ENCODE results near the gene PFKFB2. TPM values are rescaled to one million over a fixed set of nuclear protein-coding genes. Genes with fewer than 3 reads are reported as not detected.

Gene PFKFB2
- total RNA-seq, 1 donor from 2014 or later = 49.9 TPM

DNA sequence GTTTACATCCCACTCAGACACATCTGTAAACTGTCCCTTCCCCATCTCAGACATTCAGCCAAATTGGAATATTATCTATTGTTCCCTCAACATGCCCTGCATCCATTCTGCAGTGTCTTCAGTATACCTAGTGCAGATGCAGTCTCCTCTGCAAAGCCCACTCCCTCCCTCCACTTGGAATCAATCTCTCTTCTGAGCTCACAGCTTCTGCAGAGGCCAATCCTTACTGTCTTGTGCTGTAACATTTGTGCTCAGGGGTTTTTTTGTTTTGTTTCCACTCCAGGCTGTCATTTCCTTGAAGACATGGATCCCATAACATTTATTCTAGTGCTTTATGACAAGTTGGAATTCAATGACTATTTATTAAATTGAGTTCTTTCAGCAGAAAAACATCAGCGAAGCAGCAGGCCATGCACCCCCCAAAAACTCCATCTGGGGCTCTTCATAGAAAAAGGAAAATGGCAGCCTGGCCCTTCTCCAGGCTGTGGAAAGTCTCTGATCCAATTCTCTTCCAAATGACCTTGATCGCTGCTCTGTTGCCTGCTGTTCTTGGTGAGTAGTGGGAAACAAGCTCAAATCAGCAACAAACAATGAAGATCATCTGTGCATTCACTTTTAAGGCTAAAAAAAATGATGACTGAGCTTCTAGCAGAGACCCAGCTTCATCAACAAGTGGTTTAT, 59.7 kb downstream of the PFKFB2 start:
- DNase-seq (ENCODE audit: low spot score) = no peak
- intact Hi-C loops (cut with DNase I) = no loop called here

DNA sequence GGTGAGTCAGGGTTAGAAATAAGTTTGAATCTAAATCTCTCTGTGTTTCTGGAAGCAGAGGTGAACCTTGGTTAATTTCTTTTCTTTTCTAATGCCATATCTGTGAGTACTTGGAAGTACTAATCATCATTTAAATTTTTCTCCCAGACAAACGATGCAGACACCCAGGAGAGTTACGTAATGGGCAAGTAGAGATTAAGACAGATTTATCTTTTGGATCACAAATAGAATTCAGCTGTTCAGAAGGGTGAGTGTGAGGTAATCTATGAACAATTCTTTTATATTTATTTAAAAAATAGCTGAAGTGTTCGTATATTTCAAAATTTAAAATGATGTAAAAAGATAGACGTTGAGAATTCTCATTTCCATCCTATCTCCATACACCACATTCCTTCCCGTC, 62.2 kb downstream of the PFKFB2 start:
- DNase-seq (ENCODE audit: low spot score) = no peak
- intact Hi-C loops (cut with DNase I) = no loop called here

DNA sequence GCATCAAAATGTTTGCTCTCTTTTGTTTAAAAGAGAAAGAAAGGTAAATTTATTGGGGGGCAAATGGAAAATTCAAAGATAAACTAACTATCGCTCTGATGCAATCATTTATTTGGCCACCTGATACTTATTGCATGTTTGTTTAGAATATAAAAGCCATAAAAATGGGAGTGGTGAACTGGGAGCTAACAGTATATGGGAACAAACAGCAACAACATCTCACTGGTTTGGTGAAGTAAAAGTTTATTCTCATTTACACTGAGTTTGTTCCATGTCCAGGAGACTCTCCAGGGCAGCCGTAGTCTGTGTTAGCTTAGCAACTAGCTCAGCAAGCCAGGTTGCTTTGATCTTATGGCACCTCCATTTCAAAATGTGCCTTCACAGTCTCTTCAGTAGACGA, 71.3 kb downstream of the PFKFB2 start:
- intact Hi-C loops (cut with DNase I) = no loop called here
- no peak for DNase-seq (ENCODE audit: low spot score)

DNA sequence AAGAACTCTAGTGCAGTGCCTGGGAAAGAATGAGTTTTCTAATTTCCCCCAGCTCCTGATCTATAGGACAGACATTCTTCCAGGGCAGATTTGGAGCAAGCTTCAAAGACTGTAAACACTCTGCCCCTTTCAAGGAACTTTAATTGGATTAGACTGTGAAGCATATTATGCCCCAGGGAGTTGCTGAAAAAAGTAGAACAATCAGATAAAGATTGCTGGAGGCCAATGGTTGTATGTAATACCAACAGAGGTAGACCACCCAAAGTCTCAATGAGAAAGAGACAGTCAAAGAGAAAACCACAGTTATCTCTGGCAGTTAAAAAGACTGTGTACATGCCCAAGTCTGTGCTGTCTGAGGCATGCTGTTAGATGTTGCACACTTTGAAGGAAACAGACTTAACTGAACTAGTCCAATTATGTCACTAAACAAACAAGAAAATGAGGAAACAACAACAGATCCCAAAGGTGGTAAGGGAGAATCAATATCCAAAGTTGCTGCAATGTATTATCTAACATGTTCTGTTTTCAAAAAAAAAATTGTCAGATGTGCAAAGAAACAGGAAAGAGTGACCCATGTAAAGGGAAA, 75.4 kb downstream of the PFKFB2 start:
- no peak for DNase-seq (ENCODE audit: low spot score)
- intact Hi-C loops (cut with DNase I) = no loop called here

DNA sequence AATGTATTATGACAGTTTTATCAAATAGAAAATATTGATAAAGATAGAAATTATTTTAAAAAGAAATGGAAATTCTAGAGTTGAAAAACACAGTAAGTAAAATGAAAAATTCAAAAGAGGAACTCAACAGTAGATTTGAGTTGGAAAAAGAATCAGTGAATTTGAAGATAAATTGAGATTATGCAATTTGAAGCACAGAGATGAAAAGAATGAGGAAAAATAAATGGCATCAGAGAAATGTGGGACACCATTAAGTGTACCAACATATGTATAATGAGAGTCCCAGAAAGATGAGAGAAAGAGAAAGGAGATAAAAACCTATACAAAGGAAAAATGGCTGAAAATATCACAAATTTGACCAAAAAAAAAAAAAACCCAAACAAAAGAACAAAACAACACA, 76.0 kb downstream of the PFKFB2 start:
- intact Hi-C loops (cut with DNase I) = no loop called here
- DNase-seq (ENCODE audit: low spot score) = no peak

Other genes starting within 250 kb of the PFKFB2 start
- not detected for gene IL20, start 187.7 kb upstream of the PFKFB2 start, total RNA-seq
- not detected for gene IL24, start 155.8 kb upstream of the PFKFB2 start, total RNA-seq
- gene FCMR, start 131.3 kb upstream of the PFKFB2 start, total RNA-seq = 4.4 TPM
- gene PIGR, start 106.8 kb upstream of the PFKFB2 start, total RNA-seq = 0.22 TPM
- gene FCAMR, start 82.8 kb upstream of the PFKFB2 start, total RNA-seq = not detected
- gene C1orf116, start 20.5 kb upstream of the PFKFB2 start, total RNA-seq = 0.70 TPM
- gene YOD1, start 2.1 kb upstream of the PFKFB2 start, total RNA-seq = 7.2 TPM
- 0.24 TPM for gene C4BPB, start 35.6 kb downstream of the PFKFB2 start, total RNA-seq
- gene C4BPA, start 51.0 kb downstream of the PFKFB2 start, total RNA-seq = not detected

Data from cardiac septum (tissue), 1 donor.